CD4-positive, alpha-beta T cell treated with Interferon alpha-2 for 1 hour (primary cell): Measurements from ENCODE around the gene CYYR1.
"Not testable (repeated sequence)": the region's sequence is repeated elsewhere in the genome, so short reads cannot be mapped to it uniquely, and the experiment has no call there.

Experiments
- DNase-seq, 2 donors: peaks; one replicate each; pipeline ENCODE4 v3.0.0-alpha.2; 2020 to 2022

Gene CYYR1

DNA sequence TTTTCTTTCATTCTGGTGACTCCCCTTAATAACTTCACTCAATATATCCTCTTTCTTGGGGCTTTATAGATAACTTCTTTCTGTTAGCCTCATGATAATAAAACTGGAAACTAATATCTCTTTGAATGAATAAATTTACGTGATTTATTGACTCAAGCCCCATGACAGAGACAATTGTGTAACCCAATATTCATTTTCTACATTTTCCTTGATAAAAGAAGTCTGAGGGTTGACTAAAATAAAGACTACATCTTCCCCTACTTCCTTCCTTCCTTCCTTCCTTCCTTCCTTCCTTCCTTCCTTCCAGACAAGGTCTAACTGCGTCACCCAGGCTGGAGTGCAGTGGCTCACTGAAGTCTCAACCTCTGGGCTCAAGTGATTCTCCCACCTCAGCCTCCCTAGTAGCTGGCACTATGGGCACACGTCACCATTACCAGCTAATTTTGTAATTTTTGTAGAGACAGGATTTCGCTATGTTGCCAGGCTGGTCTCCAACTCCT lies 85.1 kb downstream of the CYYR1 start:
- no peak for DNase-seq

DNA sequence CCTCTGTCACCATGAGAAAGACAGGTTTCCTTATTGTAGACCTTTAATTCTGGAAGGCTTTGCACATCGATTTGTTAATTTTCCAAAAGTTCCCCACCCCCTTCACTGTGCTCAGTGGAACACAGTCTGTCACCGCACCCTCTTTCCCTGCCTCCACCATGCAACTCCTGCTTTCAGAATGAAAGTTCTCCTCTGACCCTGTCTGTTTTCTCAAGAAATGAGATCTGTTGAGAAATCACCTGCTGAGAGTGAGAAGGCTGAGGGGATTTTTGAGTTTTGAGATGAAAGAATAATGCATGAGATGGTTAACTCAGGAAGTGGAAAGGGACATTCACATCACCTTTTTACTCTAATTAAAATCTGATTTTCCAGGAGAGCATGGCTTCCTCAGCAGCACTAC lies 99.6 kb downstream of the CYYR1 start:
- no peak for DNase-seq

DNA sequence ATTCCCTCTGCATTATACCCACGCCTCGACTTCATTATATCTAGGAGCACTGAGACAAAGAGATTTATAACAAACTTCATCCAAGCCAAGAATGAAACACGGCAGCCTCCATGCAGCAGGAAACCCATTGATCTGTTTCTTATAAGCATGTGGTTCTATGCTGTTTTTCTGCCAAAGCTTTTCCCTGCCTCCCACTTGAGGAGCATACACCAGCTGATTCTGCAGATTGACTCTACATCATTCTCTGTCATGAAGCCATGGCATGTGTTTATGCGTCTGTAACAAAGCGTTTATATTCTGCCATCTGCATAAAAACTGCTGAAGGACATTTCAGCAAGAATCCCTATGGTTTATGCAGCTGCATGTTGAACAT lies 102.0 kb downstream of the CYYR1 start:
- DNase-seq = no peak

DNA sequence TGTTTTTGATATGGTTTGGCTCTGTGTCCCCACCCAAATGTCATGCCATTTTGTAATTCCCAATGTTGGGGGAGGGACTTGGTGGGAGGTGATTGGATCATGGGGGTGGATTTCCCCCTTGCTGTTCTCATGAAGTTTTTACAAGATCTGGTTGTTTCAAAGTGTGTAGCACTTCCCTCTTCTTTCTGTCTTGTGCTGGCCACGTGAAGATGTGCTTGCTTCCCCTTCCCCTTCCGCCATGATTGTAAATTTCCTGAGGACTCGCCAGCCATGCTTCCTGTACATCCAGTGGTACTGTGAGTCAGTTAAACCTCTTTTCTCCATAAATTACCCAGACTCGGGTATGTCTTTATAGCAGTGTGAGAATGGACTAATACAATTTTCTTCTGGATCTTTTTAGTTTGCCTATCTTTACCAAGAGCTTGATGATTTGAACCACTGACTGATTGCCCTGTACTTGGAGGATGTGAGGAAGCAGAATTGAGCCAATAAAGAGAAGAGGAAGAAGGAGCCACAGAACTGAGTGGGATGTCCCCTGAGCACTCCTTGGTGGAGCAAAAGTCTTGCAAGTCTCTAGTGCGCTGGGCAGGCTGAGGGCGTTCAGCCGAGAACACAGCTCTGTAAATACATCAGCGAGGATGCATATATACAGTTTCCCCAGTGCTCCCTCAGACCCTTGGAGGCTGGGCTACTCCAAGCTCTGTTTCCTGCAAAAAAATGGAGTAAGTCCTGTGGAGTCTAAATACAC lies 102.6 kb downstream of the CYYR1 start:
- DNase-seq = peak in 1 of 2 donors; percentile 8

DNA sequence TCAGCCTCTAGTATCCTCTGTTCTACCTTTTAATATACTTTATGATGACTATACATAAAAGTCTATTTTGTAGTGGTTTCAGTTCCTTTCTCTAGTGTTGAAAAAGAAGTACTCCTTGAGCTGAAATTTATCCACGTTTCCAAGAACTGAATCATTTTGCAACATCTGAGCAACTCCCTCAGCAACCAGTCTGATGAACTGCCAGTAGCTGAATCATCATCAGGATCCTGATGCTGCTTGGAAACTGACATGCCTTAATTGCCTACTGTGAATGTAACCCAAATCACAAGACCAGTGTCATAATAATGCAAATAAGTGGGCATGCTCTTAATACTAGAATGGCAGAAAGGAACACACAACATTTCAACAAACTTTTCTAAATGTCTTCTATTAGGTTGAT lies 103.3 kb downstream of the CYYR1 start:
- peak in 1 of 2 donors; percentile 5 for DNase-seq

DNA sequence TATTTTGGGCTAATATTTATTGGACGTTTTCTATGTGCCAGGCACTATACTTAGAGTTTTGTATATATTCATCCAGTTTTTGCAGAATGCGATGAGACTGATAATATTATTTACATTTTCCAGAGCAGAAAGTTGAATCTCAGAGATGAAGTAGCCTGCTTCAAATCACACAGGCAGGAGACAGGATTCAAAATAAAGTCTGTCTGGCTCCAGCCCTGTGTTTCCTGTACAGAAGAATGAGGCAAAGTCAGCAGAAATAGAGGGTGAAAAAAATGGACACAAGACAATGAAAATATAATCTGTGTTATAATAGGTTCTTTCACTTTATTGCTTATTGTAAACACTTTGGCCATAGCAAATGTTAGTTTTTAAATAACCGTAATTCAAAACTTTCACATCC lies 107.2 kb downstream of the CYYR1 start:
- no peak for DNase-seq

DNA sequence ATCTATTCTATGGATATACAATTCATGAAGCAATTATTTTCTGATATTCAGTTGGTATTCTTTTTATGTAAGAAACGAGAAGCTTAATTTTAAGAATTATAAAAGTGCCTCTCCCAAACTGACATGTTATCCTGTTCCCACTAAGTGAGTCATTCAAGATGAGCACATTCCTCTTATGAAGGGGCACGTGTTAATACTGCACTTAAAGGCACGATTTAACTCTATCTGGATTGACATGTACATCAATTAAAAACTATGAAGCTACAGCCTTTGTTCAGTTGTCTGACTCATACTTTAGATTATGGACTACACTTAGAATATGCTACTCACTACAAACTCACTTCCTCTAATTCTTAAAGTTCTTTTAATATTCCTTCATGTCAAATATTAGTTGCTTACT lies 111.6 kb downstream of the CYYR1 start:
- DNase-seq = no peak

DNA sequence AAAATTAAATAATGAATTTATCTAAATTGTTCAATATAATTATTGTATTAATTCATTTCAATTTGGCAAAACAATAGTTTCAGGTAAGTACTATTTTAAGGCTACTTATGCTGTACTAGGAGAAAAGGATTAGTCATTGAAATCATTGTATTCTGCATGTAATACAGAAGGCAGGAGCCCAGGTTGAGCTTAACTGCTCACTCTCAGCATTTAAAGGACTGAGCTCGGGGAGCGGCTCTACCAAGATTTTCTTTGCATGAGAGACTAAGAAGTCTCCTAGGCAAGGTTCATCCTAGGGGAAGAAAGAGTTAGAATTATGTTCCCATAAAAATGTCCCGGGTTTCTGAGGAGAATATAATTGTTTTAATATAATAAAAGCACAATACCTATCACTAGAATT lies 112.5 kb downstream of the CYYR1 start:
- no peak for DNase-seq

DNA sequence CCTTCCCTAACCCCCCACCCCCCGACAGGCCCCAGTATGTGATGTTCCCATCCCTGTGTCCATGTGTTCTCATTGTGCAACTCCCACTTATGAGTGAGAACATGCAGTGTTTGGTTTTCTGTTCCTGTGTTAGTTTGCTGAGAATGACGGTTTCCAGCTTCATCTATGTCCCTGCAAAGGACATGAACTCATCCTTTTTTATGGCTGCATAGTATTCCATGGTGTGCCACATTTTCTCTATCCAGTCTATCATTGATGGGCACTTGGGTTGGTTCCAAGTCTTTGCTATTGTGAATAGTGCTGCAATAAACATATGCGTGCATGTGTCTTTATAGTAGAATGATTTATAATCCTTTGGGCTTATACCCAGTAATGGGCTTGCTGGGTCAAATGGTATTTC lies 114.2 kb downstream of the CYYR1 start:
- not testable (repeated sequence) for DNase-seq

DNA sequence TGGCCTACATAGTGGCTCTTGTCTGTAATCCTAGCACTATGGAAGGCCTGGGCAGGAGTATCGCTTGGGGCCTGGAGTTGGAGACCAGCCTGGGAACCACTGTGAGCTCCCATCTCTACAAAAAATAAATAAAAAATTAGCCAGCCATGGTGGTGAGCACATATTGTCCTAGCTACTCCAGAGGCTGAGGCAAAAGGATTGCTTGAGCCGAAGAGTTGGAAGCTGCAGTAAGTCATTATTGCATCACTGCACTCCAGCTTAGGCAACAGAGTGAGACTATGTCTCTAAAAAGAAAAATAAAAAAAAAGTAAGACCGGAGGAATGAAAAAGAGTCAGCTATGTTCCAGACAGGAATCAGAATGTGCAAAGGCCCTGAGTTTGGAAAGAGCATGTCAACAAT lies 115.3 kb downstream of the CYYR1 start:
- no peak for DNase-seq

DNA sequence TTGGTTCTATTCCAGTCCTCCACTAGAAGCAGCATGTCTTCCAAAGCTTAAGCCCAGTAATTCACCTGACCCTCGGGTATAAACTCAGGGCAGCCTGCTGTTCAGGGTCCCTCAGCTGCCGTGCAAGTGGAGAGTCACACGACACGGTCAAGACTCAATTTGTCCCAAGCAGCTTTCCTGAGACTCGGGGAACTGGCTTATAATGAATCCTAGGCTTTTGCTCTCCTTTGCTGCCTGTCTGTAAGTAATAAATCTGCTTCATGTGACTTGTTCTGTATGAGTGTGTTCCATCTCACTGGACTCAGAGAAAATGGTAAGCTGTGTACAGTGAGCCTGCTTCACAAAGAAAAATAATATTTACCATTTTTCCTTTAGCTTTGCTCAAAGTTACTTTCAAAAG lies 119.8 kb downstream of the CYYR1 start:
- DNase-seq = no peak

DNA sequence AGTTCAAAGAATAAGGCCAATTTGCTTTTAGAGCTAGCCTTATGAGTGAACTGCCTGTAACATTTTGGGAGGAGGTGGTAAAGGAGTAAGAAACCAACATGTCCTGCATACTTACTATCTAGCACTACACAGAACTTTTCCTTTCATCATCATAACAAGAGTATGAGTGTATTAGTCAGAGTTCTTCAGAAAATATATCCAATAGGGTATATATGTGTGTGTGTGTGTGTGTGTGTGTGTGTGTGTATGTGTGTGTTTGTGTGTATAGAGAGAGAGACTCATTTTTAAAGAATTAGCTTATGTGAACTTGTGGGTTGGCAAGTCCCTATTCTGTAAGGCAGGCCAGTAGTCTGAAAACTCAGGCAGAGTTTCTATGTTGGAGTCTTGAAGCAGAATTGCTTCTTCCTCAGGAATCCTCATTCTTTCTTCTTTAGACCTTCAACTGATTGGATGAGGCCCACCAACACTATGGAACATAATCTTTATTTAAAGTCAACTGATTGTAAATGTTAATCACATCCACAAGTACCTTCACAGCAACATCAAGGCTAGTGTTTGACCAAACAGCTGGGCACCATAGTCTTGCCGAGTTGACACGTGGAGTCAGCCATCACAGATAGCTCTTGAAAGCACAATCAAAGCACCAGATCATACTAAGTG lies 121.9 kb downstream of the CYYR1 start:
- DNase-seq = no peak

DNA sequence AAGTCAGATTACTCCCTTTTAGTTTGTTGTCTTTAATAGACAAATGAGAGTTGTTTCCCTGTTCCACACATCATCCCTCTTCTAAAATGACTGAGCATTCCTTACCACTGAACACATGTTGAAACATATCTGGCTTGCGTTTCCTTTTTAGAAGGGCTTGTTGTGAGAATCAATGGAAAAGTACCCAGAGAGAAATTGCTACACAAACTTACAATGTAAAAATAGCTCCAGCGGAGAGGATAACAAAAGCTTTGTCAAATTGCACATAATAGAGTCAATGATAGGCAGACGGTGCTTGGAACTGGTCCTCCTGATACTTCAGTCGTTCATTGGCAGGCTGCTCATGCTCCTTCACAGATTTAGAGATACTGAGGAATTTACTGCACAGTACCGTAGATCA lies 123.9 kb downstream of the CYYR1 start:
- DNase-seq = no peak

DNA sequence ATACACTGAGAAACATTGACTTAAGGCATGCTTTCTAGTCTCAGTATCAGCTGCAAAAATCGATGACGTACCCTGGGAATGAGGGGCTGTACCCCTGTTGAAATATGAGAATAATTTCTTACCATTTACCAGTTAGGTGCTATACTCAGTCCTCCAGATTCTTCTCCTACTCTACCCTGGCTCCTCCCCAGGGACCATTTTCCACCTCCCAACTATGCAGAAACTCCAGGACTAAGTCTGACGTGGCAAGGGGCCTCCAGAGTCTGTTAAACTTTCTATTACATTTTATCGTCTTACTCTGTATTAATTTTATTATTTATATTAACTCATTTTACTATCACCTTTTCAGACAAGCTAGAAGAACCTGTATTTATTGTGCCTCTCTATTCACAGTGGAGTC lies 124.3 kb downstream of the CYYR1 start:
- DNase-seq = no peak

DNA sequence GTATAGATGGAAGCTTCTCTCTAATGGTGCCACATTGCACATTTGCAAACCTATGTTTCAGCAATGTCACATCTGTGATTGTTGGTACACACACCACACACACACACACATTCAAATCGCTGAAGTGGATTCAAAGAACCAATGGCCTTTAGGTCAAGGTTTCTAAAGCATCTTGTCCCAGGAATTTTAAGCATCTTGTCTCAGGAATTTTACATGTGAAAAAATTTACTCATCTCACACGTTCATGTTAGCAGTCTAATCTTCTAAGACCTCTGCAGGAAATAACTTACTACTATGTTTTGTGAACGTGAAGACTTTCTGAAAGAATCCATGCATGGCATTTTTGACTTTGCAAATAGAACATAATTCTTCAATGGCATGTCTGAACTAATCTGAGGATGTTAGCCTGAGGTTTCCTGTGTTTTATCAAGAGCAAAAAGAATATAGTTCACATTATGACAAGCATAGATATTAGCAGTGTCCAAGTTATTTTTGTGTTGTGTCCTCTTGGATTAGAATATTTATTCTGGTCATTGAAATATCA lies 125.1 kb downstream of the CYYR1 start:
- DNase-seq = no peak

DNA sequence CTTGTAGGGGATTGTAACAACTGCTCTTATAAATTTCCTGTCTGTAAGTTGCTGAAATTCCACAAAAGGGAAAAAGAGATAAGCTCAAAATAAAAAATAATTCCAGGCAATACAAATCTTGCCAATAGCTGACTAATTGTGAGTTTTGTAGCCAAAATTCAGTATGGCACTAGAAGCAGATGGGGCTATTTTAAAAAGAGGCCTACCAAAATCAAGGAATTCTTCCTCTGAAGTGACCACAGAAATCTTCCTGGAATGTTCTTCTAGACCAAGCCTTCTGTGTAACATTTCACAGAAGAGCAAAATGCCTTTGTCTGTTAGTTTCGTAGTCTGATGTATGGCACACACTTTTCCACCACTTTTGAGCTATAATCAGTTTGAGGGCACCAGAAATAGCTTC lies 127.6 kb downstream of the CYYR1 start:
- no peak for DNase-seq

DNA sequence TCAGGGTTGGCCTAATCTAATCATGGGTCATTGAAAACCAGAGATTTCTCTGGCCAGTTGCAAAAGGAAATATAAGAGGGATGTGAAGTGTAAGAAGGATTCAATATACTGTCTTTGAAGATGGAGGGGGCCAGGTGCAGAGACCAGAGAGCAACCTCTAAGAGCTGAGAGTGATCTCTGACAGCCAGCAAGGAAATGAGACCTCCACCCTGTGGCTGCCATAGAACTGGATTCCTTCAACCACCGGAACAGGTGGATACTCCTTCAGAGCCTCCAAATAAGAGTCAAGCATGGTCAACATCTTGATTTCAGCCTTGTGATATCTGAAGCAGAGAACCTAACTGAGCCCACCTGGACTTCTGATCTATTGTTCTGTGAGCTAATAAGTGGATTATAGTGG lies 128.4 kb downstream of the CYYR1 start:
- DNase-seq = no peak

DNA sequence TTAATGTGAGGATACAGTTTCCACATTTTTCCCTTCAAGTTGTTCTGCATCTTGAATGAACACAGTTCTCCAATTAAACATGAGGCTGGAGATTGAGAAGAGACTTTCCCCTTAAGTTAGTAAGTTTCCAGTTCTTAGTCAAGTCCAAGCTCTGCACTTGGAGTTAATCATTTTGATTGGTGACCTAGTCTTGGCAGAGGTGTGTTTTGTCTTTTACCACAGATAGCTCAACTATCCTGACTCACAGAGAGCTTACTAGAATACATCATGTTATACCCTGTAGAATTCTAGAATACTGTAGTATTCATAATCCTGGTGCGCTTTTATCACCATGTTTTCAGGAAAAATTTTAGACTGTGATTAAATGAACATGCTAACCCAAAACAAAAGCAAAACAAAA lies 129.2 kb downstream of the CYYR1 start:
- no peak for DNase-seq

DNA sequence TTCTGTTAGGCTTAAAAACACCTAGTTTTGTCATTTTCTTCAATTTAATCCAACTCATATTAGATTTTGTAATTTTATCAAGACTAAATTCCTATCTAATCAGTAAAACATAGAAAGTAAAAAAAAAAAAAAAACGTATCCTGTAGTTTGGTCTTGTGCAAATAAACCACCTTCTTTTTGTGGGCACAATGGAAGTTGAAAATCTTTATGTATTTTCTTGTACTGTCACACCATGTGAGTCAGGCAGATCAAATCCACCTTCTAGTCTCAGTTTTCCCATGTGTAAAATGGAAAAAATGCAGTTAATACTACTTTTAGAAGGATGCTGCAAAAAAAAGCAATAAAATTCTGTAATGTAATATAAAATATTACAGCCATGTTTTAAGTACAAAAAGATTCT lies 129.8 kb downstream of the CYYR1 start:
- DNase-seq = no peak

DNA sequence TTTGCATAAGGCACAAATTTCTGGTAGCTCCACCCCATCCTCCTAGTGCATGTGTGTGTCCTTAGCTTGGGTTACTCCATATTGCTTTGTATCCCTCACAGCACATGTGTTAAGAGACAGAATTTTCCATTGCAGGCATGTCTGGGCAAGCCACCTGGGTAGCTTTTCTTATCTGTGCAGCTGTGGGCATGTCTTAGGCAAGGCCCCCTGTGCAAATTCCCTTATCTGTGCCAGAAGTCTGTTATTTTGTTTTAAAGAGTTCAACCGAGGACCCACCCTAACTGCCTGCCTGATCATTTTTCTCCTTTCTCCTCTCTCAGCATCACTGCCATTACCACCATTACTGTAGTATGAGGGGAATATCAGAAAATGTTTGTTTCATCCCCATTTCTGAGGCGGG lies 131.9 kb downstream of the CYYR1 start:
- DNase-seq = no peak

DNA sequence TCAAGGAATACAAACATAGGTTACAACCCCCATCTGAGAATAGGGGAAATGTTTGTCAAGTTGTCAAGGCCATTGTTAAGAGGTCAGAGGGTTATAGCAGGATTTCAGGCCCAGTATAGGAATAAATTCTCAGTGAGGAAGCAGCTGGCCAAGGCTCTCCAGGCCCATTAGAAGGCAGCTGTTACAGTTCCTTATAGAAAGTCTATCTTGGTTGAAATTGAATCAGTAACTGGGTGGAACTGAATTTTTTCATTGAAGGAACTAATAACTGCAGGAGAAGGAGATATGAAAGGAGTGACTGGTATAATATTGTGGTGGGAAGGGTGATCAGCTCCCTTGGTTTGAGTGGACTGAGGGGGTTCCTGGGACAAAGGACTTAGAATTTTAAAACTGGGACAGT lies 134.1 kb downstream of the CYYR1 start:
- DNase-seq = no peak

DNA sequence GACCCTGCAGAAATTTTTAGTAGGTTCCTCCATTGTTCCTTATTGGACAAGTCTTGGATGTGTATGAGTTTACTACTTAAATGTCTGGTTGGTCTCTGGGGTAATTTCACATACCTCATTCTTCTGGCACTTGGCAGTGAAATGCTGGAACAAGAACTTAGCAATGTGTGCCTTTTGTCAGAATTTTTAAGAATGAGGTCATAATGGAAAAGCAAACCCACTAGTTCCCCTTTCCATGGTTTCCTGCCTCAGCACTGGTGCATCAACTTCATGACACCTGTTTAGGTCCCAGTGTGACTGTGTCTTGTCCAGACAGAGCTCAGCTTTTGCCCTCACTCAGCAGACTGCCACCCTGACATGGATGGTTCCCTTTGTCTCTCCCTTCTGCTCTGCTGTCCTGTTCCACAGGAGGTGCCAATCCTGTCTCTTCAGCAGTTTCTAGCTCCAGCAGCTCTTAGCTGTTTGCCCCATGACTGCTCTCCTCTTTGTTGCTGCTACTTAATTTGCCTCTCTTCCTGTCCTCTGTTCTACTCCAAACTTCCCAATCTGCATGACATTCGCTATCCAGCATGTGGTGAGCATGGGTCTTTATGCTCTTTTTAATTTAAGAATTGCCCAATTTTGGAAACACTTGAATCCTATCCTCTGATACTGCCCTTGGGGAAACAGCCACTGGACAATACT lies 135.6 kb downstream of the CYYR1 start:
- DNase-seq = no peak

DNA sequence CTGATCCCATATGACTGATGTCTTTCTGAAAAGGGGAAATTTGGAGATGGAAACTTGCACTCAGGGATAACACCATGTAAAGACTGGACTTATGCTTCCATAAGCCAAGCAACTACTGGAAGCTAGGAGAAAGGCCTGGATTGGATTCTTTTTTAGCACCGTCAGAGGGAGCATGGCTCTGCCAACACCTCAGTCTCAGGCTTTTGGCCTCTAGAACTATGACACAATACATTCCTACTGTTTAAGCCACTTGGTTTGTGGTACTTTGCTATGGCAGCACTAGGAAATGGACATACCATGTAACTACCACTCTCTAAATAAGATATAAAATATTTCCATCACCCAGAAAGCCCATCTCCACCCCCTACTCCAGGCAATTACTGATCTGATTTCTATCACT lies 139.7 kb downstream of the CYYR1 start:
- DNase-seq = no peak

DNA sequence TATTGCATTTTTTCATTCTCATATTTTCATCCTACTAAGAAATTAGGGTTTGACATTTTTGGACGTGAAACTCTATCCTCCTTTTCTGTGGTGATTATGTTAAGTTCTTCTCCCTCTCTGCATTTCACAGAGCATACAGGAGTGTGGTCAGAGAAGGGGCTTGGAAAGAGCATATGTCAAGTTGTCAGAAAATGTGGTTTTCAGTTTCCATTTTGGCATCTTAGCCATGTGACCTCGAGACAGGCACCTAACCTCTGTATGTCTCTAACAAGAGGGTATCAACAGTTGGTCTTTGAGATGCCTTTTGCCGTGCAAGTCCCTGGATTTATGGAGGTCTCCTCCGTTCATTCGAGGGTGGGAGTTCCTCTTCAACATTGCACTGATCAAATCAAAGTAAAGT lies 140.7 kb downstream of the CYYR1 start:
- no peak for DNase-seq
